GM19328 (cell line): Measurements from ENCODE around the gene WAC.
"Not testable (repeated sequence)": the region's sequence is repeated elsewhere in the genome, so short reads cannot be mapped to it uniquely, and the experiment has no call there.

Experiments used
- ATAC-seq: cut with Tn5 transposase; IDR thresholded peaks from one replicate; pipeline ENCODE4 v1.9.1; 2021; ENCODE audit warnings: mild to moderate bottlenecking, moderate library complexity; ENCODE audit not compliant: unreplicated experiment

The WAC gene

GRCh38 chr10:28532337-28533185 lies at the start of gene WAC:
Gene WAC, plus strand, starts transcription at chr10:28533118. Its CDS starts 462 bp downstream, at chr10:28533580.
- ATAC-seq: peak; percentile 80

GRCh38 chr10:28489206-28489605 lies 43.7 kb upstream of the WAC start:
- no peak for ATAC-seq

DNA sequence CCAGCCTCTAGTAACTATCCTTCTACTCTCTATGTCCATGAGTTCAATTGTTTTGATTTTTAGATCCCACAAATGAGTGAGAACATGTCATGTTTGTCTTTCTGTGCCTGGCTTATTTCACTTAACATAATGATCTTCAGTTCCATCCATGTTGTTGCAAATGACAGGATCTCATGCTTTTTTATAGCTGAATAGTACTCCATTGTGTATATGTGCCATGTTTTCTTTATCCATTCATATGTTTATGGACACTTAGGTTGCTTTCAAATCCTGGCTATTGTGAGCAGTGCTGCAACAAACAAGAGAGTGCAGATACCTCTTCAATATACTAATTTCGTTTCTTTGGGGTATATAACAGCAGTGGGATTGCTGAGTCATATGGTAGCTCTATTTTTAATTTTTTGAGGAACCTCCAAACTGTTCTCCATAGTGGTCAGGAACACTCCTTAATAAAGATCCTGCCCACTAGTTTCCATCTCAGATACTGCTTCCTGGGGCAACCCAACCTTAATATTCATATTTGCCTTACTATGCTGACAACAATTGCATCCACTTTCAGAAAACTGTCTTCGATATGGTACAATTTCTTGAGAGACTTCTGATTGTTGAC lies 42.6 kb upstream of the WAC start:
- ATAC-seq: not testable (repeated sequence)

GRCh38 chr10:28492116-28492920 lies 40.6 kb upstream of the WAC start:
- ATAC-seq: no peak

GRCh38 chr10:28494420-28494819 lies 38.5 kb upstream of the WAC start:
- no peak for ATAC-seq

DNA sequence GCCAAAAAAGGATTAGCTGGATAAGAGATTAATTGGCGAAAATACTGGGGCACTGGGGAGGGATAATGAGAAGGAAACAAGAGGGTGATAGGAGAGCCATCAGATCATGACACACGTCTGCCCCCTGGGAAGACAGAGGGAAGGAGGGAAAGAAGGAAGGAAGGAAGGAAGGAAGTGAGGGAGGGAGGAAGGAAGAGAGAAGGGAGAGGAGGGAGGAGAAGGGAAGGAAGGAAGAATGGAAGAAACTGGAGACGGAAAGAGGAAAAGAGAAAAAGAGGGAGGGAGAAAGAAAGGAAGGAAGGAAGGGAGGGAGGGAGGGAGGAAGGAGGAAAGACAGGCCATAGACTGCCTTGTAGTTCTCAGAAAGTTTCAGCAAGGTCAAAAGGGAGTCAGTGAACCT lies 37.8 kb upstream of the WAC start:
- no peak for ATAC-seq

GRCh38 chr10:28496017-28496416 lies 36.9 kb upstream of the WAC start:
- ATAC-seq: no peak

- no peak for ATAC-seq
Observed at GRCh38 chr10:28496481-28496961, 36.4 kb upstream of the WAC start.

DNA sequence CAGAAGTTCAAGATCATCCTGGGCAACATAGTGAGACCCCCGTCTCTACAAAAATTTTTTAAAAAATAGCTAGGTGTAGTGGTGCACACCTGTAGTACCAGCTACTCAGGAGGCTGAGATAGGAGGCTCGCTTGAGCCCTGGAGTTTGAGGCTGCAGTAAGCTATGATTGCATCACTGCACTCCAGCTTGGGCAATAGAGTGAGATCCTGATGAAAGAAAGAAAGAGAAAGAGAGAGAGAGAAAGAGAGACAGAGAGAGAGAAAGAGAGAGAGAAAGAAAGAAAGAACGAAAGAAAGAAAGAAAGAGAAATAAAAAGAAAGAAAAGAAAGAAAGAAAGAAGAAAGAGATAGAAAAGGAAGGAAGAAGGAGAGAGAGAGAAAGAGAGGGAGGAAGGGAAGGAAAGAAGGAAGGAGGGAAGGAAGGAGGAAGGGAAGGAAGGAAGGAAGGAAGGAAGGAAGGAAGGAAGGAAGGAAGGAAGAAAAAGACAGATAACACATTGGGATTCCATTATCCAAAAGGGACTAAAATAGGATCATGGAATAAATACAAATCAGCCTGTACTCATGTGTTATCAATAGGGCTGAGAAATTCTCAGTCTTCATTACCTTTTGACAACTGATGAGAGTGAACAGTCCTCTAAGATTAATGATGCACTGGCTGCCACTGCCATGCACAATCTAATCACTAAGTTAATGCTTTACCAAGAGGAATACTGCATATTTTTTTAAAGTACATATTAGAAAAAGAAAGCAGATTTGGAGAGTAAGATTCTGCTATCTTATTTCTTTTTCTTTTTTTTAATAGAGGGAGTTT lies 35.4 kb upstream of the WAC start:
- no peak for ATAC-seq

GRCh38 chr10:28500203-28500602 lies 32.7 kb upstream of the WAC start:
- not testable (repeated sequence) for ATAC-seq

- ATAC-seq: no peak
Observed at GRCh38 chr10:28503114-28503513, 29.8 kb upstream of the WAC start.

- ATAC-seq: no peak
Observed at GRCh38 chr10:28505359-28505959, 27.5 kb upstream of the WAC start.

DNA sequence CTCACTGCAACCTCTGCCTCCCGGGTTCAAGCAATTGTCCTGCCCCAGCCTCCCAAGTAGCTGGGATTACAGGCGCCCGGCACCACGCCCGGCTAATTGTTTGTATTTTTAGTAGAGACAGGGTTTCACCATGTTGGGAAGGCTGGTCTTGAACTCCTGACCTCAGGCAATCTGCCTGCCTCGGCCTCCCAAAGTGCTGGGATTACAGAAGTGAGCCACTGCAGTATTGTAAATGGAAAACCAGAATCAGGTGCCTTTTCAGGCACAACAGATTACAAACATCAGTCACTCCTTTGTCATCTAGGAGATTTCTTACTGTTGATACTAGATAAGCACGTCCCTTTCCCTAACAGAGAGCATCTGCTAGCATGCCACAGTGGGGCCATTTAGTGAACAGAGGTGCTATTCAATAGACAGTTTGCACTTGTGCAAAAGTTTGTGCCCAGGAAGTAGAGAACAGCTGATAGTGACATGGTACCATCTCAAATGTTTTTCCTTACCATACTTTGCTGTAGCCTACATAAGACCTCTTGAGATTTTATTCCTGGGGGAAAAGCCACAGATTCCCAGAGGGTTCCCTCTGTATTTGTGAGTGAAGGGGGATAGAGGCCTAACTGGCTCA lies 24.5 kb upstream of the WAC start:
- ATAC-seq: no peak

DNA sequence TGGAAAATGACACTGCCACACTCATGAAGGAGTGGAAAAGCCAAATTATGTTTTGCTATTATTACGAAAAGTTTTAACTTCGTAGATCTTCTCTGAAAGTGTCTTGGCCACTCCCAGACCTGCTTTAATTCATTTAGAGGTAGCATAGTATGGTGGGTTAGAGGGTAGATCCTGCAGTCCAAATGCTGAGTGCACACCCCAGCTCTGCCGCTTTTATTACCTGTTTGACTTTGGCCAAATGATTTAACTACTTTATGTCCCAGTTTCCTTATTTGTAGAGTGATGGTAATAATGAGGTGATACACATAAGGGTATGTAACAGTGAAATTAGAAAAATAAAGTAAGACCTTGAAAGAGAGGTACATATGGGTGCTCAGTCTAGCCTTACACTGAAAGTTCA lies 23.6 kb upstream of the WAC start:
- no peak for ATAC-seq

DNA sequence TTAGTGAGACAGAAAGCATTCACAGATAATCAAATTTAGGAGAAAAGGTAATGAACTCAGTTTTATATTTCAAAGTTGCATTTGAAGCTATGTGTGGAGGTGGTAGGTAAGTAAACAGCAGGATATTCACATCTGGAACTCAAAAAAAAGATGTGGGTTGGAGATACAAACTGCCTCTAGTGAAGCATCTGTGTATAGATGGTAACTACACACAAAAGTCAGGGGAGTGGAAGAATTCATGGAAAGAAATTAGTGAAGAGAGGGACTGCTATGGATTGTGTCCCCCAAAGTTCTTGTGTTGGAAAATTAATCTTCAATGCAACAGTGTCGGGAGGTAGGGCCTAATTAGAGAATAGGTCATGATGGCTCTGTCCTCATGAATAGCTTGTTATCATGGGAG lies 18.3 kb upstream of the WAC start:
- no peak for ATAC-seq

DNA sequence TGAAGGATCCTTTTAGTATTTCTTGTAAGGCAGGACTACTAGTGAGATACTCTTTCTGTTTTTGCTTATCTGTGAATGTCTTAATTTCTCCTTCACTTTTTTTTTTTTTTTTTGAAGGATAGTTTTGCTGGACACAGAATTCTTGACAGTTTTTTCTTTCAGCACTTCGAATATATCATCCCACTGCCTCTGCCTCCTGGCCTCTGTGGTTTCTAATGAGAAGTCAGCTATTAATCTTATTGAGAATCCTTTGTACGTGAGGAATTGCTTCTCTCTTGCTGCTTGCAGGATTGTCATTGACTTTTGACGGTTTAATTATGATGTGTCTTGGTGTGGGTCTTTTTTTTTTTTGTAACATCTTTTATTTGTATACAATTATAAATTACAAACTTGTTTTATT lies 12.6 kb upstream of the WAC start:
- no peak for ATAC-seq

DNA sequence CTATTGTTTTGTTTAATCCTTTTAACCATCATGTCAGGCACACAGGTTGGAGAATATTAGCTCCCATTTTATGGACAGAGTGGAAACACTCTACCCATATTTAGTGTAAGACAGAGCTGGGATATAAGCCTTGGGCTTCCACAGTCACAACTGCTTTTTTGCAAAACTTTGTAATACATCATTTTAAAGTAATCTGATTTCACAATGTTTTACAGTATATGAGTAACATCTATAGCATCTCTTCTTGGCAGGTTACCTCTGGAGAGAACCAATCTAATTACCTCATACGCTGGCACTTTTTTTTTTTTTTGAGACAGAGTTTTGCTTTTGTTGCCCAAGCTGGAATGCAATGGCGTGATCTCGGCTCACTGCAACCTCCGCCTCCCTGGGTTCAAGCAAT lies 12.1 kb upstream of the WAC start:
- not testable (repeated sequence) for ATAC-seq

DNA sequence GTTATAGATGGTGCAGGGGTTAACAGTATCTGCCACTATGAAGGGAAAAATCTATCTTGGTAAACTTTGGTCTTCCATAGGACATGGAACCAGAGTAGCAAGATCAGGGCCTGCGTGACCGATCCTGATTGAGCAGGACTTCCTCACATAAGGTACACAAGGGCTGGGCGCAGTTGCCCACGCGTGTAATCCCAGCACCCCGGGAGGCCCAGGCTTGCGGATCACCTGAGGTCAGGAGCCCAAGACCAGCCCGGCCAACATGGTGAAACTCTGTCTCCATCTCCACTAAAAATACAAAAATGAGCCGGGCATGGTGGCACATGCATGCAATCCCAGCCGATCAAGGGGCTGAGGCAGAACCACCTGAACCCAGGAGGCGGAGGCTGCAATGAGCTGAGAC lies 11.0 kb upstream of the WAC start:
- not testable (repeated sequence) for ATAC-seq

GRCh38 chr10:28523725-28524252 lies 9.1 kb upstream of the WAC start:
- ATAC-seq: no peak

DNA sequence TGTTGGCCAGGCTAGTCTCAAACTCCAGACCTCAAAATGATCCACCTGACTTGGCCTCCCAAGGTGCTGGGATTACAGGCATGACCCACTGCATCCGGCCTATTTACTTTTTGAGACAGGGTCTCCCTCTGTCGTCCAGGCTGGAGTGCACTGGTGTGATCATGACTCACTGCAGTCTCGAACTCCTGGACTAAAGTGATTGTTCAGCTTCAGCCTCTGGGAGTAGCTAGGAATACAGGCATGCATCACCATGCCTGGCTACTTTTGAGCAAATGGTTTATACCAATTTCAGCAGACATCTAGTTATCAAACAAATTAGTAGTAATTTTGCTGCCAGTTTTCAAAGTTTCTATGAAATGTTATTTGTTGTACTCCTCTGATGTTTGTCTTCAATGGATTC lies 2.2 kb upstream of the WAC start:
- ATAC-seq: no peak
